H1 (cell line): ENCODE results near the gene SRP9. TPM values are rescaled to one million over a fixed set of nuclear protein-coding genes. Genes with fewer than 3 reads are reported as not detected.

Experiments used
- CTCF ChIA-PET: fragments of 300-600 bp; sonication (Branson Sonifier 250); formaldehyde crosslinking; loops from one replicate; lab custom pipeline; 2021; ENCODE audit not compliant: partially characterized antibody; lab: Charles Lee
- POLR2A ChIA-PET: fragments of 300-600 bp; sonication (Branson Sonifier 250); formaldehyde crosslinking; loops from one replicate; lab custom pipeline; 2021; ENCODE audit warnings: inconsistent platforms; ENCODE audit not compliant: partially characterized antibody; lab: Charles Lee
- DNase-seq, 2 experiments: peaks; one replicate each; pipeline versions ENCODE4 v3.0.0 to v3.0.0-alpha.2; 2010 to 2022; ENCODE audit warnings: low spot score in 2 of 2, low read depth in 1 of 2, mixed read lengths in 1 of 2
- FAIRE-seq: peaks from 2 replicates; lab custom pipeline; 2011; peaks lifted over from hg19 to GRCh38; lab: Jason Lieb, UNC
- H2AFZ ChIP-seq: 2 replicates; pipeline ENCODE4 v1.8.1; 2012; ENCODE audit warnings: low read length, inconsistent platforms
- H2AK5ac ChIP-seq: 2 replicates; pipeline ENCODE4 v1.6.1; 2013; ENCODE audit warnings: low read depth, low read length
- H2BK120ac ChIP-seq: replicated peaks from 2 replicates; pipeline ENCODE3; 2013; ENCODE audit warnings: low read depth, low read length, inconsistent platforms
- H2BK12ac ChIP-seq: 2 replicates; pipeline ENCODE4 v1.6.1; 2013; ENCODE audit warnings: low read depth, low read length
- H2BK15ac ChIP-seq: 2 replicates; pipeline ENCODE4 v1.6.1; 2013; ENCODE audit warnings: low read length
- H2BK20ac ChIP-seq: 2 replicates; pipeline ENCODE4 v1.6.1; 2013; ENCODE audit warnings: low read length
- H2BK5ac ChIP-seq: 2 replicates; pipeline ENCODE4 v1.6.1; 2013; ENCODE audit warnings: low read depth, low read length
- H3K14ac ChIP-seq: 2 replicates; pipeline ENCODE4 v1.6.1; 2013; ENCODE audit warnings: inconsistent platforms; ENCODE audit not compliant: insufficient read length
- H3K18ac ChIP-seq: 2 replicates; pipeline ENCODE4 v1.6.1; 2013; ENCODE audit warnings: low read length; ENCODE audit errors: extremely low read depth
- H3K23ac ChIP-seq: 2 replicates; pipeline ENCODE4 v1.6.1; 2013; ENCODE audit warnings: inconsistent platforms; ENCODE audit not compliant: insufficient read length
- H3K23me2 ChIP-seq: 2 replicates; pipeline ENCODE4 v1.6.1; 2013; ENCODE audit warnings: low read depth, low read length
- H3K27ac ChIP-seq: 2 replicates; pipeline ENCODE4 v1.6.1; 2011; ENCODE audit warnings: low read depth, low read length, inconsistent platforms
- H3K27me3 ChIP-seq, 4 experiments: replicated peaks in 1 of 4; 1 replicate in 1 of 4; 2 replicates in 3 of 4; pipeline versions ENCODE4 v1.6.1 to v1.8.1; 2011 to 2013; ENCODE audit warnings: low read length in 3 of 4, mild to moderate bottlenecking in 3 of 4, inconsistent platforms in 2 of 4, mixed read lengths in 2 of 4, moderate library complexity in 1 of 4; ENCODE audit not compliant: control insufficient read depth in 3 of 4, insufficient read depth in 3 of 4; ENCODE audit errors: extremely low read depth in 1 of 4
- H3K36me3 ChIP-seq, 4 experiments: 2 replicates each; pipeline versions ENCODE4 v1.6.1 to v1.8.1; 2011 to 2013; ENCODE audit warnings: mild to moderate bottlenecking in 4 of 4, low read length in 3 of 4, moderate library complexity in 2 of 4, control low read depth in 1 of 4, inconsistent platforms in 1 of 4; ENCODE audit not compliant: insufficient read depth in 4 of 4, control insufficient read depth in 2 of 4
- H3K4ac ChIP-seq: replicated peaks from 2 replicates; pipeline ENCODE3; 2013; ENCODE audit warnings: low read length, low read depth, mixed read lengths, inconsistent platforms; ENCODE audit not compliant: insufficient read length
- H3K4me1 ChIP-seq, 4 experiments: replicated peaks in 1 of 4; 1 replicate in 1 of 4; 2 replicates in 3 of 4; pipeline versions ENCODE4 v1.6.1 to v1.8.1; 2011 to 2013; ENCODE audit warnings: low read length in 3 of 4, inconsistent platforms in 2 of 4, mixed read lengths in 1 of 4; ENCODE audit not compliant: insufficient read depth in 4 of 4, control insufficient read depth in 3 of 4
- H3K4me2 ChIP-seq, 2 experiments: 2 replicates each; pipeline versions ENCODE4 v1.6.1 to v1.8.1; 2011 to 2013; ENCODE audit warnings: low read depth in 2 of 2, low read length in 2 of 2, control low read depth in 1 of 2, inconsistent platforms in 1 of 2, mild to moderate bottlenecking in 1 of 2; ENCODE audit not compliant: insufficient read depth in 1 of 2
- H3K4me3 ChIP-seq, 4 experiments: fragments of 200-600, 300-600 bp in 1 of 4; sonication (generic), shearing (Covaris generic), sonication (Bioruptor Twin) in 1 of 4; 2 replicates each; pipeline versions ENCODE4 v1.5.1 to v1.8.1; 2011 to 2016; ENCODE audit warnings: low read length in 4 of 4, low read depth in 3 of 4, control low read depth in 2 of 4, inconsistent platforms in 2 of 4, mild to moderate bottlenecking in 2 of 4, mixed read lengths in 1 of 4, moderate library complexity in 1 of 4; ENCODE audit not compliant: insufficient read depth in 2 of 4; ENCODE audit errors: extremely low read depth in 1 of 4
- H3K56ac ChIP-seq: replicated peaks from 2 replicates; pipeline ENCODE3; 2013; ENCODE audit warnings: low read depth, mild to moderate bottlenecking, mixed read lengths, low read length, inconsistent platforms; ENCODE audit not compliant: insufficient read length
- H3K79me1 ChIP-seq: 2 replicates; pipeline ENCODE4 v1.6.1; 2013; ENCODE audit warnings: low read depth, low read length, control low read depth
- H3K79me2 ChIP-seq, 2 experiments: 2 replicates each; pipeline versions ENCODE4 v1.6.1 to v1.8.1; 2012 to 2013; ENCODE audit warnings: low read length in 2 of 2, mild to moderate bottlenecking in 2 of 2, inconsistent platforms in 1 of 2; ENCODE audit not compliant: insufficient read depth in 2 of 2, control insufficient read depth in 1 of 2
- H3K9ac ChIP-seq, 4 experiments: replicated peaks in 1 of 4; 1 replicate in 1 of 4; 2 replicates in 3 of 4; pipeline versions ENCODE4 v1.6.1 to v1.8.1; 2011 to 2013; ENCODE audit warnings: low read depth in 3 of 4, low read length in 3 of 4, control low read depth in 2 of 4, mild to moderate bottlenecking in 2 of 4, moderate library complexity in 2 of 4, inconsistent platforms in 1 of 4; ENCODE audit errors: extremely low read depth in 1 of 4
- H3K9me3 ChIP-seq, 2 experiments: 2 replicates each; pipeline versions ENCODE4 v1.6.1 to v1.8.1; 2012 to 2013; ENCODE audit warnings: mild to moderate bottlenecking in 2 of 2, moderate library complexity in 2 of 2, control low read depth in 1 of 2, inconsistent platforms in 1 of 2, low read depth in 1 of 2, low read length in 1 of 2, mixed read lengths in 1 of 2; ENCODE audit not compliant: insufficient read depth in 2 of 2
- H4K20me1 ChIP-seq, 2 experiments: replicated peaks in 1 of 2; 2 replicates each; pipeline versions ENCODE3 to v1.8.1; 2011 to 2013; ENCODE audit warnings: inconsistent platforms in 2 of 2, low read length in 2 of 2, mild to moderate bottlenecking in 1 of 2; ENCODE audit not compliant: insufficient read depth in 2 of 2, control insufficient read depth in 1 of 2
- H4K5ac ChIP-seq: 2 replicates; pipeline ENCODE4 v1.6.1; 2013; ENCODE audit warnings: low read length, low read depth, mixed read lengths, inconsistent platforms; ENCODE audit not compliant: insufficient read length
- H4K8ac ChIP-seq: 2 replicates; pipeline ENCODE4 v1.8.0; 2013; ENCODE audit warnings: mild to moderate bottlenecking, moderate library complexity, low read length, inconsistent platforms; ENCODE audit not compliant: insufficient read depth; ENCODE audit errors: extremely low read depth
- H4K91ac ChIP-seq: replicated peaks from 2 replicates; pipeline ENCODE3; 2013; ENCODE audit warnings: low read length, mixed read lengths, inconsistent platforms; ENCODE audit not compliant: insufficient read length
- ASH2L ChIP-seq: fragments of 200-600, 300-600 bp; sonication (generic); IDR thresholded peaks from one replicate; pipeline ENCODE4 v1.7.1; 2017; ENCODE audit warnings: low read length
- ATF2 ChIP-seq: IDR thresholded peaks from 2 replicates; pipeline ENCODE4 v1.6.1; 2012; ENCODE audit warnings: low read length, inconsistent platforms
- CEBPB ChIP-seq: IDR thresholded peaks from 2 replicates; pipeline ENCODE4 v1.6.1; 2012; ENCODE audit warnings: low read depth, low read length
- EZH2 ChIP-seq: fragments of 200-600 bp; sonication (generic); IDR thresholded peaks from 2 replicates; pipeline ENCODE4 v1.7.1; 2012; ENCODE audit warnings: low read depth, mild to moderate bottlenecking, moderate library complexity, low read length, inconsistent platforms; ENCODE audit not compliant: severe bottlenecking
- GTF2F1 ChIP-seq: IDR thresholded peaks from 2 replicates; pipeline ENCODE4 v1.6.1; 2012; ENCODE audit warnings: low read depth, low read length, improper control_type of control experiment, borderline replicate concordance
- KDM1A ChIP-seq: fragments of 200-600, 300-600 bp; sonication (generic); IDR thresholded peaks from 2 replicates; pipeline ENCODE4 v1.7.1; 2016; ENCODE audit warnings: mild to moderate bottlenecking, low read length, borderline replicate concordance
- RAD21 ChIP-seq, 2 experiments: IDR thresholded peaks in 1 of 2; conservative IDR thresholded peaks in 1 of 2; 2 replicates each; pipeline ENCODE4 v1.6.1; 2011; ENCODE audit warnings: low read depth in 2 of 2, low read length in 2 of 2, improper control_type of control experiment in 1 of 2, inconsistent platforms in 1 of 2, mild to moderate bottlenecking in 1 of 2, moderate library complexity in 1 of 2
- RNF2 ChIP-seq: fragments of 200-900, 300-1000 bp; sonication (generic); IDR thresholded peaks from 2 replicates; pipeline ENCODE4 v1.7.1; 2016; ENCODE audit warnings: borderline replicate concordance, low read depth, mild to moderate bottlenecking, antibody characterized with exemption, low read length; ENCODE audit not compliant: poor library complexity, severe bottlenecking; ENCODE audit errors: missing control alignments
- SRF ChIP-seq: IDR thresholded peaks from 2 replicates; pipeline ENCODE4 v1.6.1; 2011; ENCODE audit warnings: mild to moderate bottlenecking, low read depth, low read length, moderate library complexity
- USF2 ChIP-seq: IDR thresholded peaks from 2 replicates; pipeline ENCODE4 v1.6.1; 2011; ENCODE audit warnings: low read length, improper control_type of control experiment
- WGBS, 2 experiments: shearing (Covaris generic) in 1 of 2; methylation state at CpG; one replicate each; pipeline versions ENCODE4 v1.1.6 to v1.1.7; 2013 to 2015; ENCODE audit warnings: low lambda C conversion rate in 2 of 2, mixed read lengths in 2 of 2, inconsistent platforms in 1 of 2, low coverage in 1 of 2, missing lambda C conversion rate in 1 of 2; ENCODE audit not compliant: insufficient replicate concordance in 2 of 2, insufficient coverage in 1 of 2, insufficient read length in 1 of 2; ENCODE audit errors: extremely low coverage in 1 of 2, missing lambda C conversion rate in 1 of 2; 5-methylcytosine and 5-hydroxymethylcytosine counted together
- polyA plus RNA-seq, 7 experiments: library from polyadenylated mRNA; depleted of rRNA in 3 of 7; stranded (reverse) in 5 of 7; unstranded in 2 of 7; fragments of >200 nt in 5 of 7; fragments of 200-250 nt in 2 of 7; gene quantifications; 1 replicate in 5 of 7; 2 replicates in 1 of 7; 4 replicates in 1 of 7; pipeline versions ENCODE4 v1.2.1 to v1.2.3, GENCODE V29; 2011 to 2013; ENCODE audit warnings: missing spikeins in 2 of 7, mixed read lengths in 2 of 7
- total RNA-seq: library from RNA; stranded (reverse); fragmentation: NEBNext Ultra II Directional; extraction: Animal tissue kit (Norgen Biotek cat#: 25700); gene quantifications from 2 replicates; pipeline ENCODE4 v1.2.1, GENCODE V29; 2021

SRP9 gene
- total and polyA plus RNA-seq, 2 of the 8 experiments (the other 6 are each of a cell fraction or from before 2014, with no cell fraction given), result 446 to 572 TPM

- Histone ChIP-seq H4K20me1 (no peaks in the 10 kb centered on the region), H2BK5ac (no peak overlapping the region), H3K18ac (no peak overlapping the region; the same call in 1 of the 2 replicates), H3K79me2 (no peaks in the 10 kb centered on the region), H3K27me3 (0 out of 7 replicates have a peak, but pooled peaks cover 0 to 4% (median 0%) of the 10 kb centered on the region in 4 experiments), H3K9me3 (no peaks in the 10 kb centered on the region), H2BK12ac (no peak overlapping the region), H3K4me2 (no peak overlapping the region), H4K91ac (no peak overlapping the region), H3K27ac (no peak overlapping the region), H3K56ac (no peak overlapping the region), H3K79me1 (no peaks in the 10 kb centered on the region), H3K23me2 (no peaks in the 10 kb centered on the region), H3K4ac (no peak overlapping the region), H2AK5ac (no peak overlapping the region), H2AFZ (no peak overlapping the region), H2BK20ac (no peak overlapping the region), H3K4me1 (peaks cover 2 to 5% (median 3%) of the 10 kb centered on the region in 4 experiments; a peak in 4 of 7 replicates), H2BK15ac (no peak overlapping the region), H4K5ac (no peak overlapping the region), H4K8ac (no peak overlapping the region), H3K14ac (no peak overlapping the region), H3K36me3 (no peaks in the 10 kb centered on the region), H3K23ac (no peak overlapping the region), H3K9ac (no peak overlapping the region), H3K4me3 (no peak overlapping the region), H2BK120ac (no peak overlapping the region)
- 88% methylated on average over 10 of the region's 10 CpGs; no CpG with 5 or more reads in 1 of the 2 experiments for WGBS, 2 experiments
- POLR2A ChIA-PET, result interaction anchor here (0.6 to 2.4 kb wide), 4 partner anchors 24 to 124 kb away, joined by 3 to 5 read pairs (median 4); no protein-coding TSS in a partner anchor
- CTCF ChIA-PET, result interaction anchor here (0.7 to 2.9 kb wide), 3 partner anchors 23 to 280 kb away, joined by 3 to 8 read pairs (median 5); no protein-coding TSS in a partner anchor
- DNase-seq (no peak), FAIRE-seq (no peak)
- no peak for TF ChIP-seq RNF2
- TF ChIP-seq CEBPB, result no peak
- no peak for TF ChIP-seq EZH2
- TF ChIP-seq USF2, result no peak
- TF ChIP-seq KDM1A, result no peak
- no peak for TF ChIP-seq ATF2
- TF ChIP-seq SRF, result no peak
- TF ChIP-seq ASH2L, result no peak
- no peak for TF ChIP-seq GTF2F1
- TF ChIP-seq RAD21 (IDR thresholded peaks at IDR 0.05 in 1 of 2, conservative IDR thresholded peaks at IDR 0.05 in 1 of 2; ENCODE audit: low read depth in 2 of 2, low read length in 2 of 2), result no peak
These were observed 29.1 kb upstream of the SRP9 start for GRCh38 chr1:225748529-225748928.
